GM04504 (cell line): ENCODE data around the gene GTPBP6.
"Not testable (repeated sequence)": the region's sequence is repeated elsewhere in the genome, so short reads cannot be mapped to it uniquely, and the experiment has no call there.

ENCODE experiments used
- DNase-seq: peaks from one replicate; pipeline ENCODE4 v3.0.0-alpha.2; 2012; ENCODE audit warnings: low read depth

Gene GTPBP6

DNA sequence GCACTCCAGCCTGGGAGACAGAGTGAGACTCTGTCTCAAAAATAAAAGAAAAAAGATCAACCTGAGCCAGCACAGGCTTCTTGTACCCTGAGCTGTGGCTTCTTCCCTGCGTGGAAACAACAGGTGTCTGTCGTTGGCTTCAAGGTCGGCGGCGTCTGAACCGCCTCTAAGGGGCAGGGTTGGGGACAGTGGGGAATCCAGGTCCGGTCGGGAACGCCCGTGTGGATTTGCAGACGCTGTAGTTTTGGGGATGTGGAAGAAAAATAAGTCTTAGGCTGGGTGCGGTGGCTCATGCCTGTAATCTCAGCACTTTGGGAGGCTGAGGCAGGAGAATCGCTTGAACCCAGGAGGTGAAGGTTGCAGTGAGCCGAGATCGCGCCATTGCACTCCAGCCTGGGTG lies 54.6 kb downstream of the GTPBP6 start:
- not testable (repeated sequence) for DNase-seq

DNA sequence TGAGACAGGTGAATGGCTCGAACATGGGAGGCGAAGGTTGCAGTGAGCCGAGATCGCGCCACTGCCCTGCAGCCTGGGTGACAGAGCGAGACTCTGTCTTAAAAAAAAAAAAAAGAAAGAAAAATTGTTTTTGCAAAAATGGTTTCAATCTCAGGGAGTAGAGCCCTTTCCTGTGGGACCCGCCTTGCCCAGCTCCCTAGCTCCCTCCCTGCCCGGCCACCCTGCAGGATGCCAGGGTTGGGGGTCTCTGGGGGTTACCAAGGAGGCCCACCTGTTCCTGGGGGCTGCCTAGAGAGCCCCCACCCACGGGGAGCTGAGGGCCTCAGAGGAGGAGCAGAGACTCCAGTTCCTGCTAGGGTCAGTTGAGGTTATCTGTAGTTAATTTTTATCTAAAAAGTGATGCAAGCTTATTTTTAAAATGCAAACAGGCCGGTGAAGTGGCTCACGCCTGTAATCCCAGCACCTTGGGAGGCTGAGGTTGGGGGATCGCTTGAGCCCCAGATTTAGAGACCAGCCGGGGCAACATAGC lies 56.2 kb downstream of the GTPBP6 start:
- DNase-seq, result no peak

- no peak for DNase-seq
These were observed 56.7 kb downstream of the GTPBP6 start for GRCh38 chrX:261919-262352.

DNA sequence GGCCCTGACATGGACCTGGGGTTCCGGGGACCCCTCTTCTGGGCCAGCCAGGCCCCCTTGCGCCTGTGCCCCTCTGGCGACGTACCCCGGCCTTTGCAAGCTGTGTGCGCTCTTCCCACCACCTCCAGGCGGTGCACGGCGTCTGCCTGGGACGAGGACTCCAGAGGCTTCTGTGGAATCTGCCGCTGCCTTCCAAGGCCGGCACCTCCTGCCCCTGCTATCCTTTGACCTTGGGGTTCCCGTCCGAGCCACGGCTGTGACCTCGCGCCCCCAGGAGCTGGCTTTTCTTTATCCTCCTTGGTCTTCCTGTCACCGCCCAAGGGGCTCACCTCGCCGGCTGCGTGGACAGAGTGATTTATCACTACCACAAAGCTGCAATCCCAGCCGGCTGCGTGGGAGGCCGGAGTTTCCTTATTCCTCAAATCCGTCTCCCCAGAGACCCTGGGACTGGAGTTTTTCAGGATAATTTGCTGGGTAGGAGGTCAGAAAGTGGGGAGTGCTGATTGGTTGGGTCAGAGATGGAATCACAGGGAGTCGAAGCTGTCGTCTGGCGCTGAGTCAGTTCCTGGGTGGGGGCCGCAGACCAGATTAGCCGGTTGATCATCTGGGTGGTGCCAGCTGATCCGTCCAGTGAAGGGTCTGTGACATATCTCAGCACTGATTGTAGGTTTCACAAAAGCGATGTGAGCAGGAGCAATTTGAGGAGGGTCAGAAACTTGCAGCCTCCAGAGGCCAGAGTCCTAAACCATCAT lies 57.3 kb downstream of the GTPBP6 start:
- no peak for DNase-seq

- no peak for DNase-seq
These were observed 58.8 kb downstream of the GTPBP6 start for GRCh38 chrX:259692-260355.

DNA sequence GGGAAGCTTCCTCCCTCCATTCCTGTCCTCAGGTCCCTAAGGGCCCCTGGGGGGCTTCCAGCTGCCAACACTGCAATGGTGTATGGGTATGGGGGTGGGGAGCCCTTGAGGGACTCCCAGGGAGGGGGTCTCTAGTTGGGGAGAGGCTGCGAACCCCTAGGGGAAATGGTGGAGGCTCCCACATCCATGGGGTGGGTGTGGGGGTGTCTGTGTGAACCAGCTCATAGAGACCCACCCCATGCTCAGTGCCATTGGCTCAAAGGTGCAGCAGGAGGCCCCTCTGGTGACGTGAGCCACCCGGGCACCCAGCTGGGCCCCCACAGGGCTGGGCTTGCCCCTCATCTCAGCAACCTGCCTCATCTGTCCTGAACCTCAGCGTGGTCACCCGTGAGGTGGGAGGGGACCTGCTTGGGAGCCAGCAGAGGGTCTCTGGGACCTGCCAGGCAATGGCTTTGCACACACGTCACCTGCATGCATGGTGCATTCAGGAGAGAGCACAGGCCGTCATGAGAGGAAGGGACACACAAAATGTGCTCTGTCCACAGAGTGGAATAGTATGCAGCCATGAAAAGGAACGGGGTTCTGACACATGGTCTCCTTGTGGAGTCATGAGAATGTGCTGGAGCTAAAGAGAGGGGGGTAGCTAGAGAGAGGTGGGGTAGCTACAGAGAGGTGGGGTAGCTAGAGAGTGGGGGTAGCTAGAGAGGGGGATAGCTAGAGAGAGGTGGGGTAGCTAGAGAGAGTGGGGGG lies 60.1 kb downstream of the GTPBP6 start:
- DNase-seq, result no peak

- no peak for DNase-seq
These were observed 60.8 kb downstream of the GTPBP6 start for GRCh38 chrX:257681-258289.

DNA sequence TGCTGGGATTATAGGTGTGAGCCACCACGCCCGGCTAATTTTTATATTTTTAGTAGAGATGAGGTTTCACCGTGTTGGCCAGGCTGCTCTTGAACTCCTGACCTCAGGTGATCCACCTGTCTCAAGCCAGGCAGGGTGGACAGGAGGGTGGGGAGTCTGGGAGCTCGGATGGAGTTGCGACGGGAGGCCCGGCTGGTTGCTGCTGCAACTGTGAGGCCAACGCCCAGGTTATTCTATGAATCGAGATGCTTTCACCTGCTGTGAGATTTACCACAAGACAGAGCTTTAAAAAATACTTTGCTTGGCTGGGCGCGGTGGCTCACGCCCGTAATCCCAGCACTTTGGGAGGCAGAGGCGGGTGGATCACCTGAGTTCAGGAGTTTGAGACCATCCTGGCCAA lies 61.5 kb downstream of the GTPBP6 start:
- not testable (repeated sequence) for DNase-seq

GRCh38 chrX:255923-256331 lies 62.7 kb downstream of the GTPBP6 start:
- DNase-seq, result no peak
